K562 (cell line): ENCODE results near the gene SLC16A5. TPM values are rescaled to one million over a fixed set of nuclear protein-coding genes. Genes with fewer than 3 reads are reported as not detected.

Experiments used
- ARID1B ChIP-seq: fragments of 450-650 bp; IDR thresholded peaks from 2 replicates; pipeline ENCODE4 v1.6.1; 2016; ENCODE audit warnings: antibody characterized with exemption, mild to moderate bottlenecking, inconsistent platforms
- ELF1 ChIP-seq: fragments of 200-800 bp; sonication (Bioruptor generic); IDR thresholded peaks from 2 replicates; pipeline ENCODE4 v1.6.1; 2016; ENCODE audit warnings: missing genetic modification characterization, missing compliant biosample characterization
- ELF2 ChIP-seq: fragments of 250-450 bp; sonication (Bioruptor Pico); IDR thresholded peaks from 2 replicates; pipeline ENCODE4 v1.5.0; 2021; ENCODE audit warnings: mild to moderate bottlenecking
- GABPB1 ChIP-seq: sonication (generic); formaldehyde crosslinking; IDR thresholded peaks from 2 replicates; pipeline ENCODE4 v1.8.0; 2022; ENCODE audit warnings: mild to moderate bottlenecking, missing genetic modification reagents
- L3MBTL2 ChIP-seq: fragments of 450-650 bp; IDR thresholded peaks from 2 replicates; pipeline ENCODE4 v1.6.1; 2016; ENCODE audit warnings: mild to moderate bottlenecking, moderate library complexity
- MAFF ChIP-seq: IDR thresholded peaks from 2 replicates; pipeline ENCODE4 v1.6.1; 2012; ENCODE audit warnings: low read length, improper control_type of control experiment
- MNT ChIP-seq, 2 experiments: fragments of 450-650 bp; conservative IDR thresholded peaks; 2 replicates each; pipeline ENCODE4 v1.6.1; 2017; ENCODE audit warnings: mild to moderate bottlenecking in 2 of 2, moderate library complexity in 2 of 2
- MXI1 ChIP-seq: IDR thresholded peaks from 2 replicates; pipeline ENCODE4 v1.6.1; 2011; ENCODE audit warnings: low read depth, mild to moderate bottlenecking, improper control_type of control experiment, low read length
- MYC ChIP-seq, 2 experiments: fragments of 250-450 bp in 1 of 2; sonication (Bioruptor Pico) in 1 of 2; IDR thresholded peaks; 2 replicates each; pipeline versions ENCODE4 v1.5.1 to v1.6.1; 2012 to 2021; ENCODE audit warnings: low read depth in 2 of 2, borderline replicate concordance in 1 of 2, improper control_type of control experiment in 1 of 2, low read length in 1 of 2, mild to moderate bottlenecking in 1 of 2, moderate library complexity in 1 of 2
- NFIC ChIP-seq: fragments of 450-650 bp; IDR thresholded peaks from 2 replicates; pipeline ENCODE4 v1.6.1; 2017; ENCODE audit warnings: mild to moderate bottlenecking, inconsistent platforms
- NUFIP1 ChIP-seq: fragments of 450-650 bp; IDR thresholded peaks from 2 replicates; pipeline ENCODE4 v1.6.1; 2018; ENCODE audit not compliant: partially characterized antibody
- SMAD4 ChIP-seq: fragments of 250-450 bp; sonication (Bioruptor Pico); conservative IDR thresholded peaks from 2 replicates; pipeline ENCODE4 v1.8.0; 2021; ENCODE audit warnings: inconsistent platforms, mild to moderate bottlenecking, moderate library complexity
- SMARCE1 ChIP-seq: fragments of 450-650 bp; IDR thresholded peaks from 2 replicates; pipeline ENCODE4 v1.7.1; 2016; ENCODE audit warnings: mild to moderate bottlenecking
- STAT5A ChIP-seq: IDR thresholded peaks from 2 replicates; pipeline ENCODE4 v1.6.1; 2012; ENCODE audit warnings: low read length, inconsistent platforms, borderline replicate concordance
- TBL1XR1 ChIP-seq, 2 experiments: IDR thresholded peaks; 2 replicates each; pipeline ENCODE4 v1.6.1; 2012; ENCODE audit warnings: improper control_type of control experiment in 2 of 2, low read length in 2 of 2, mild to moderate bottlenecking in 1 of 2
- ZBTB40 ChIP-seq, 2 experiments: fragments of 450-650 bp in 1 of 2; sonication (generic) in 1 of 2; formaldehyde crosslinking in 1 of 2; IDR thresholded peaks; 2 replicates each; pipeline versions ENCODE4 v1.7.1 to v1.9.0; 2016 to 2022; ENCODE audit warnings: inconsistent platforms in 1 of 2, mild to moderate bottlenecking in 1 of 2, missing genetic modification reagents in 1 of 2
- polyA plus RNA-seq, 8 experiments: library from polyadenylated mRNA; depleted of rRNA in 4 of 8; stranded (reverse) in 5 of 8; unstranded in 3 of 8; fragments of >200 nt; fragmentation: Nextera tagmentation in 2 of 8; fragmentation: Illumina TruSeq in 1 of 8; extraction: Ambion mirVana in 2 of 8; extraction: Trizol in 1 of 8; gene quantifications; 2 replicates each; pipeline versions ENCODE4 v1.2.1 to v1.2.3, GENCODE V29; 2011 to 2014; ENCODE audit warnings: inconsistent platforms in 1 of 8, missing spikeins in 1 of 8
- total RNA-seq, 7 experiments: library from RNA; depleted of rRNA in 6 of 7; stranded (reverse); fragments of >200 nt in 6 of 7; fragmentation: Illumina TruSeq in 2 of 7; extraction: Trizol in 2 of 7; gene quantifications; 2 replicates each; pipeline versions ENCODE4 v1.2.1 to v1.2.3, GENCODE V29; 2011 to 2021; ENCODE audit warnings: low replicate concordance in 1 of 7

Gene SLC16A5
- total and polyA plus RNA-seq, 9 of the 15 experiments (the other 6 are each of a cell fraction or from before 2014, with no cell fraction given) = 0.06 to 2.6 (median 0.91) TPM

- TF ChIP-seq MYC (IDR thresholded peaks at IDR 0.05; ENCODE audit: low read depth, low read length) = 0 out of 2 replicates have a peak, but pooled peaks have one; percentile 37
- no peak for TF ChIP-seq MYC (CRISPR knock-in tag; IDR thresholded peaks at IDR 0.05; ENCODE audit: borderline replicate concordance, low read depth)
- peak; percentile 53; the same call in 1 of the 2 replicates for TF ChIP-seq L3MBTL2
- TF ChIP-seq GABPB1 (CRISPR knock-in tag) = peak; percentile 35; the same call in 1 of the 2 replicates
- TF ChIP-seq ZBTB40 (IDR thresholded peaks at IDR 0.05) = peak; percentile 47; the same call in 1 of the 2 replicates
- no peak for TF ChIP-seq ZBTB40 (CRISPR knock-in tag; IDR thresholded peaks at IDR 0.05)
- TF ChIP-seq STAT5A = no peak
- no peak for TF ChIP-seq ARID1B
- no peak for TF ChIP-seq MAFF
- 0 out of 4 replicates have a peak, but pooled peaks of 1 of the 2 experiments have one; percentile 24 for TF ChIP-seq TBL1XR1 (IDR thresholded peaks at IDR 0.05; ENCODE audit: low read length in 2 of 2)
- no peak for TF ChIP-seq SMARCE1
- no peak for TF ChIP-seq NUFIP1
- 0 out of 2 replicates have a peak, but pooled peaks have one; percentile 8 for TF ChIP-seq NFIC
- peak; percentile 78 for TF ChIP-seq ELF1 (tag)
- 0 out of 2 replicates have a peak, but pooled peaks have one; percentile 25 for TF ChIP-seq ELF2 (CRISPR knock-in tag)
- 0 out of 2 replicates have a peak, but pooled peaks have one; percentile 38 for TF ChIP-seq SMAD4 (CRISPR knock-in tag)
- no peak for TF ChIP-seq MXI1
- TF ChIP-seq MNT (conservative IDR thresholded peaks at IDR 0.05) = peak in 1 of 2 experiments; percentile 66; a peak in 2 of 4 replicates
Observed at GRCh38 chr17:75113798-75114551, 26.2 kb downstream of the SLC16A5 start (continued).
